Measurements from ENCODE around the gene PRPH. TPM values are rescaled to one million over a fixed set of nuclear protein-coding genes. Genes with fewer than 3 reads are reported as not detected.

Gene PRPH
- total and polyA plus RNA-seq, 9 of the 15 experiments (the other 6 are each of a cell fraction or from before 2014, with no cell fraction given) = 0.27 to 1.9 (median 1.3) TPM; not detected in 1

DNA sequence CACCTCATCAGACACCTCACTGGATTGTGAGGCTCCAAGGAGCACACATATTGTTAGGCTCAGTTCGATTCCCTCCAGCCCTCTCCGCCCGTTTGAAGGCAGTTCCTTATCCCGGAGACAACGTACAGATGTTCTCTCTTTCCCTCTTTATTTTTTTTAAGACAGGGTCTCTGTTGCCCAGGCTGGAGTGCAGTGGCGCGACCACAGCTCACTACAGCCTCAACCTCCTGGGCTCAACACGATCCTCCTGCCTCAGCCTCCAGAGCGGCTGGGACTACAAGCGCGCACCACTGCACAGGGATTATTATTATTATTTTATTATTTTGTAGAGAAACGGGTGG is 27.4 kb downstream of the PRPH start (continued):
- TF ChIP-seq, protein P1, sequence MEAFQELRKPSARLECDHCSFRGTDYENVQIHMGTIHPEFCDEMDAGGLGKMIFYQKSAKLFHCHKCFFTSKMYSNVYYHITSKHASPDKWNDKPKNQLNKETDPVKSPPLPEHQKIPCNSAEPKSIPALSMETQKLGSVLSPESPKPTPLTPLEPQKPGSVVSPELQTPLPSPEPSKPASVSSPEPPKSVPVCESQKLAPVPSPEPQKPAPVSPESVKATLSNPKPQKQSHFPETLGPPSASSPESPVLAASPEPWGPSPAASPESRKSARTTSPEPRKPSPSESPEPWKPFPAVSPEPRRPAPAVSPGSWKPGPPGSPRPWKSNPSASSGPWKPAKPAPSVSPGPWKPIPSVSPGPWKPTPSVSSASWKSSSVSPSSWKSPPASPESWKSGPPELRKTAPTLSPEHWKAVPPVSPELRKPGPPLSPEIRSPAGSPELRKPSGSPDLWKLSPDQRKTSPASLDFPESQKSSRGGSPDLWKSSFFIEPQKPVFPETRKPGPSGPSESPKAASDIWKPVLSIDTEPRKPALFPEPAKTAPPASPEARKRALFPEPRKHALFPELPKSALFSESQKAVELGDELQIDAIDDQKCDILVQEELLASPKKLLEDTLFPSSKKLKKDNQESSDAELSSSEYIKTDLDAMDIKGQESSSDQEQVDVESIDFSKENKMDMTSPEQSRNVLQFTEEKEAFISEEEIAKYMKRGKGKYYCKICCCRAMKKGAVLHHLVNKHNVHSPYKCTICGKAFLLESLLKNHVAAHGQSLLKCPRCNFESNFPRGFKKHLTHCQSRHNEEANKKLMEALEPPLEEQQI (IDR thresholded peaks at IDR 0.05) = no peak
- TF ChIP-seq KDM4B (IDR thresholded peaks at IDR 0.05; ENCODE audit: borderline replicate concordance in 2 of 2, low read depth in 1 of 2) = no peak
- TF ChIP-seq SRSF3 (IDR thresholded peaks at IDR 0.05; ENCODE audit: insufficient read depth, low read length) = no peak
- TF ChIP-seq TRIM24 (IDR thresholded peaks at IDR 0.05) = no peak
- no peak for TF ChIP-seq ZNF143 (CRISPR knock-in tag; IDR thresholded peaks at IDR 0.05)
- TF ChIP-seq CCNT2 (IDR thresholded peaks at IDR 0.05; ENCODE audit: borderline replicate concordance, extremely low read depth, insufficient read length, low read depth, low read length) = no peak
- no peak for TF ChIP-seq SP1 (CRISPR knock-in tag; IDR thresholded peaks at IDR 0.05)
- TF ChIP-seq, protein P2, sequence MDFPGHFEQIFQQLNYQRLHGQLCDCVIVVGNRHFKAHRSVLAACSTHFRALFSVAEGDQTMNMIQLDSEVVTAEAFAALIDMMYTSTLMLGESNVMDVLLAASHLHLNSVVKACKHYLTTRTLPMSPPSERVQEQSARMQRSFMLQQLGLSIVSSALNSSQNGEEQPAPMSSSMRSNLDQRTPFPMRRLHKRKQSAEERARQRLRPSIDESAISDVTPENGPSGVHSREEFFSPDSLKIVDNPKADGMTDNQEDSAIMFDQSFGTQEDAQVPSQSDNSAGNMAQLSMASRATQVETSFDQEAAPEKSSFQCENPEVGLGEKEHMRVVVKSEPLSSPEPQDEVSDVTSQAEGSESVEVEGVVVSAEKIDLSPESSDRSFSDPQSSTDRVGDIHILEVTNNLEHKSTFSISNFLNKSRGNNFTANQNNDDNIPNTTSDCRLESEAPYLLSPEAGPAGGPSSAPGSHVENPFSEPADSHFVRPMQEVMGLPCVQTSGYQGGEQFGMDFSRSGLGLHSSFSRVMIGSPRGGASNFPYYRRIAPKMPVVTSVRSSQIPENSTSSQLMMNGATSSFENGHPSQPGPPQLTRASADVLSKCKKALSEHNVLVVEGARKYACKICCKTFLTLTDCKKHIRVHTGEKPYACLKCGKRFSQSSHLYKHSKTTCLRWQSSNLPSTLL (IDR thresholded peaks at IDR 0.05) = no peak
- no peak for TF ChIP-seq BRD4 (IDR thresholded peaks at IDR 0.05)
- no peak for TF ChIP-seq CHD2 (IDR thresholded peaks at IDR 0.05; ENCODE audit: low read depth, low read length)
- TF ChIP-seq, protein P3, sequence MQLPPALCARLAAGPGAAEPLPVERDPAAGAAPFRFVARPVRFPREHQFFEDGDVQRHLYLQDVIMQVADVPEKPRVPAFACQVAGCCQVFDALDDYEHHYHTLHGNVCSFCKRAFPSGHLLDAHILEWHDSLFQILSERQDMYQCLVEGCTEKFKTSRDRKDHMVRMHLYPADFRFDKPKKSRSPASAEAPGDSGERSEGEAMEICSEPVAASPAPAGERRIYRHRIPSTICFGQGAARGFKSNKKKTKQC (CRISPR knock-in tag; IDR thresholded peaks at IDR 0.05) = no peak
- TF ChIP-seq, protein P4, sequence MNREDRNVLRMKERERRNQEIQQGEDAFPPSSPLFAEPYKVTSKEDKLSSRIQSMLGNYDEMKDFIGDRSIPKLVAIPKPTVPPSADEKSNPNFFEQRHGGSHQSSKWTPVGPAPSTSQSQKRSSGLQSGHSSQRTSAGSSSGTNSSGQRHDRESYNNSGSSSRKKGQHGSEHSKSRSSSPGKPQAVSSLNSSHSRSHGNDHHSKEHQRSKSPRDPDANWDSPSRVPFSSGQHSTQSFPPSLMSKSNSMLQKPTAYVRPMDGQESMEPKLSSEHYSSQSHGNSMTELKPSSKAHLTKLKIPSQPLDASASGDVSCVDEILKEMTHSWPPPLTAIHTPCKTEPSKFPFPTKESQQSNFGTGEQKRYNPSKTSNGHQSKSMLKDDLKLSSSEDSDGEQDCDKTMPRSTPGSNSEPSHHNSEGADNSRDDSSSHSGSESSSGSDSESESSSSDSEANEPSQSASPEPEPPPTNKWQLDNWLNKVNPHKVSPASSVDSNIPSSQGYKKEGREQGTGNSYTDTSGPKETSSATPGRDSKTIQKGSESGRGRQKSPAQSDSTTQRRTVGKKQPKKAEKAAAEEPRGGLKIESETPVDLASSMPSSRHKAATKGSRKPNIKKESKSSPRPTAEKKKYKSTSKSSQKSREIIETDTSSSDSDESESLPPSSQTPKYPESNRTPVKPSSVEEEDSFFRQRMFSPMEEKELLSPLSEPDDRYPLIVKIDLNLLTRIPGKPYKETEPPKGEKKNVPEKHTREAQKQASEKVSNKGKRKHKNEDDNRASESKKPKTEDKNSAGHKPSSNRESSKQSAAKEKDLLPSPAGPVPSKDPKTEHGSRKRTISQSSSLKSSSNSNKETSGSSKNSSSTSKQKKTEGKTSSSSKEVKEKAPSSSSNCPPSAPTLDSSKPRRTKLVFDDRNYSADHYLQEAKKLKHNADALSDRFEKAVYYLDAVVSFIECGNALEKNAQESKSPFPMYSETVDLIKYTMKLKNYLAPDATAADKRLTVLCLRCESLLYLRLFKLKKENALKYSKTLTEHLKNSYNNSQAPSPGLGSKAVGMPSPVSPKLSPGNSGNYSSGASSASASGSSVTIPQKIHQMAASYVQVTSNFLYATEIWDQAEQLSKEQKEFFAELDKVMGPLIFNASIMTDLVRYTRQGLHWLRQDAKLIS (CRISPR knock-in tag; IDR thresholded peaks at IDR 0.05) = no peak
- TF ChIP-seq, protein P5, sequence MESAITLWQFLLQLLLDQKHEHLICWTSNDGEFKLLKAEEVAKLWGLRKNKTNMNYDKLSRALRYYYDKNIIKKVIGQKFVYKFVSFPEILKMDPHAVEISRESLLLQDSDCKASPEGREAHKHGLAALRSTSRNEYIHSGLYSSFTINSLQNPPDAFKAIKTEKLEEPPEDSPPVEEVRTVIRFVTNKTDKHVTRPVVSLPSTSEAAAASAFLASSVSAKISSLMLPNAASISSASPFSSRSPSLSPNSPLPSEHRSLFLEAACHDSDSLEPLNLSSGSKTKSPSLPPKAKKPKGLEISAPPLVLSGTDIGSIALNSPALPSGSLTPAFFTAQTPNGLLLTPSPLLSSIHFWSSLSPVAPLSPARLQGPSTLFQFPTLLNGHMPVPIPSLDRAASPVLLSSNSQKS (CRISPR knock-in tag; IDR thresholded peaks at IDR 0.05) = no peak
- TF ChIP-seq, protein P6, sequence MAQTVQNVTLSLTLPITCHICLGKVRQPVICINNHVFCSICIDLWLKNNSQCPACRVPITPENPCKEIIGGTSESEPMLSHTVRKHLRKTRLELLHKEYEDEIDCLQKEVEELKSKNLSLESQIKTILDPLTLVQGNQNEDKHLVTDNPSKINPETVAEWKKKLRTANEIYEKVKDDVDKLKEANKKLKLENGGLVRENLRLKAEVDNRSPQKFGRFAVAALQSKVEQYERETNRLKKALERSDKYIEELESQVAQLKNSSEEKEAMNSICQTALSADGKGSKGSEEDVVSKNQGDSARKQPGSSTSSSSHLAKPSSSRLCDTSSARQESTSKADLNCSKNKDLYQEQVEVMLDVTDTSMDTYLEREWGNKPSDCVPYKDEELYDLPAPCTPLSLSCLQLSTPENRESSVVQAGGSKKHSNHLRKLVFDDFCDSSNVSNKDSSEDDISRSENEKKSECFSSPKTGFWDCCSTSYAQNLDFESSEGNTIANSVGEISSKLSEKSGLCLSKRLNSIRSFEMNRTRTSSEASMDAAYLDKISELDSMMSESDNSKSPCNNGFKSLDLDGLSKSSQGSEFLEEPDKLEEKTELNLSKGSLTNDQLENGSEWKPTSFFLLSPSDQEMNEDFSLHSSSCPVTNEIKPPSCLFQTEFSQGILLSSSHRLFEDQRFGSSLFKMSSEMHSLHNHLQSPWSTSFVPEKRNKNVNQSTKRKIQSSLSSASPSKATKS (CRISPR knock-in tag; IDR thresholded peaks at IDR 0.05) = no peak
- TF ChIP-seq SMARCE1 (IDR thresholded peaks at IDR 0.05) = no peak

Data from K562 (cell line).